ENCODE measurements around the gene SMC3.

SMC3 gene

DNA sequence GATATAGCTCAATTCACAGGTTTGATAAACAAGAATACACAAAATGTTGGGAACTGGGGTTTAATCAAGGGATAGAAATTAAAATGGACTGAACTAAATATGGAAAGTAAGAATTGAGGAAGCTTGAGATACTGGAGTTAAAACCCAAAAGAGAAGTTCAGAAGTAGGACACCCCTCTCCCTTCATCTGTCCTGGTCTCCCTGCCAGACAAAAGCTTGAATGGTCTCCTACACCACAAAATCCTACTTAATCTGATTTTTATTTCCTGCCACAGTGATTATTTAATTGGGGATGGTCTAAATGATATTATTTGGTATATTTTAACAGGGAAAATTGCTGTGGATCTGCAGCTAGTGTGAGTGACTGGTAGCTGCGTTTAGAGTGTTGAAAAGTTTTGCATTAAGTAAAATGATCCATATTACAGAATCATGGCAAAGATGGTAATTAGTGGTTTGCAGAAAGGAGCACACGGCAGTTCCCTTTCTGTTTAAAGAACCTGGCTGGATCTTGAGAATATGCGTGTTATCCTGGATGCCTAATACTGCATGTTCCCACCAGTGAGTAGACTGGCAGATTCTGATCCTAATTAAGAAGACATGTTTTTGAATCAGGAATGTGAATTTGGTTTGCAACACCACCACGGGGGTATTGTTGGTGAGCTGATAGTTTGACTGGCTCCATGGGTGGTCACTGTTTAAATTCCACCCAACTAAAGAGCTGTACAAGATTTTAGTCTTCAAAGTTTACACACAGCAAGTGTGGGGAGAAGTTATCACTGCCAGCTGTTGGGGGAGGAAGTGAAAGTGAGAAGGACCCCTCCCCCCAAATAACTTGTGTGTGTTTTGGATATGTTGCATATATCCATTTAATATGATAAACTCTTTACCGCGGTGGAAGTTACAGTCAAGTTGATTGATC, 82.1 kb downstream of the SMC3 start:
- DNase-seq = no peak

DNA sequence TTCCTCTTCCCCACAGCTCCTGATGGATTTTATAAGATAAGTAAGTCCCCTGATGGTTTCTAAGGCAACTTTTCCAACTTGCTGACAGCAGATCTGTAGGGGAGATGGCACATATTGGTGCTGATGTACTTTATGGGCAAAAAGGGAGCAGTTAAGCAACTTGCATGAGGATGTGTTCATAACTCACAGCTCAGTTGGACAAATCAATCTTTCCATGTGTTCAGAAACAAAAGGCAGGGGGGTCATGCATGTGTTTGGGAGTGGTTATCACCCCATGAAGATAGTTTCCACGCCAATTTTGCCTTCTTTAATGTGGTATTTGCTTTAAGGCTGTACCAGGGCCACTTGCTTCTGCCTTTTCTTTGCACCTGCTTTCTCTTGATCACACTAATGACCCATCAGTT, 82.8 kb downstream of the SMC3 start:
- no peak for DNase-seq

DNA sequence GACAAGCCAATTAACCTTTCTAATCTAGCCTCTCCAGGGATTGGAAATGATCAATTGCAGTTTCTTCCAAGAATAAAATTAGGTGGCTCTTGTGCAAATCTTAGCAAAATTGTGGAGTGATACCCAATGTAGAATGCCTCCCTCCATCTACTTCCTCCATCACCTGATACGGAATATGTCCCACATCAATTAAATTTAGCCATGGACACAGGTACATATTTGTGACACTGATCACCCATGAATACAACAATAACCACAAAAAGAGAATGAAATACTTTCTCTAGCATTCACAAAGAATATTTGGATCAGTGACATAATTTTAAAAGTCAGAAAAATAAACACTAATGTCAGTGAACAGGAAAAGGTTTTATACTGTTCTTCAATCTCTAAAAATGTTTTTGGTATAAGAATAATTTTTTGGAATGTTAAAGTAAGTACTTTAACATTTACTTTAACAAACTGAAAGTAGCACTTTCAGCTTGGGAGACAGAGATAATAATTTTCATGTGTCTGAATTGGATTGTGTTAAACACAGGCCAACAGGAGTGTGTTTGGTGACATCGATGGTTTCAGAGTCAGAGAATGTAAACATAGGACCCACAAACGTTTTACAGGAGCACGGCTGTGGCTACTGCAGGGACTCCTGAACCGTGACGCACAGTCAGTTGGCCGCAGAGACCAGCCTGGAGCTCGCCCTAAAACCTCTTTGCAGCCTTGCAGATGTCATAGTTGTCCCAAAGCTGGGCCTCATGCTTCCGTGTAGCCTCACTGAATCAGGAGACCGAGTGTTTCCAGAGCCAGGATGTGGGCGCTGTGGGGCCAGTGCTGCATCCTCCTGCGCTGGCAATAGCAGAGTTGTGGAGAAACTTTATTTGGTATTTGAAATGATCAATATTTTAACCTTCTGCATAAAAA, 83.8 kb downstream of the SMC3 start:
- no peak for DNase-seq

DNA sequence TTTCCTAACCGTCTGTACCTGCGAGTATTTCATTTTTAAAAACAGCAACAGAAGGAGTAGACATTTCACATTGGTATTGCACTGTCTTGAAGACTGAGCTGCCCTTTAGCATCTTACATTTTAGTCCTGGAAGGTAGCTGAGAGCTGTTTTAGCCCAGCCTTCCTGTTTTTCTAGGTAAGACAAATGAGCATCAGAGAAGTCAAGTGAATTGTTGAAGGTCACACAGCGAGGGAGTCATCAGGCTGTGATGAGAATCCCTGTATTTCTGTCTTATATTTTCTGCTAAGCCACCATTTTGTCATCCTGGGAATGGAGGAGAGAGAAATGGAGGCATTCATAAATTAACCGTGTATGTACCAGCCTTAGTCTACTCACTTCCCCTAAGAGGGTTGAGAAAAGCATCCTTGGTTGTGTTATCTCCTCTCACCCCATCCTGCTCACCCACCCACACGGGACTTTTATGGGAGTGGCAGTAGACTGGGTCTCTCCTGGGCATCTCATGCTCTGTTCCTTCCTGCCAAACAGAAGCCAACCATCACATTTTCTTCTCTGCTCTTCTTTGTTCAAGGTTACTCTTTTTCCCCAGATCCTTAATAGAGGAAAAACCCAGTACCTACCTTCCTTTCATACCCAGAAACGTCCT, 85.1 kb downstream of the SMC3 start:
- no peak for DNase-seq

Measured in DMS79 treated with DMSO at 0.1 percent for 48 hours (cell line).